IgD-negative memory B cell (primary cell): ENCODE results near the gene OR51L1. TPM values are rescaled to one million over a fixed set of nuclear protein-coding genes. Genes with fewer than 3 reads are reported as not detected.
"Not testable (repeated sequence)": the region's sequence is repeated elsewhere in the genome, so short reads cannot be mapped to it uniquely, and the experiment has no call there.

ENCODE experiments used
- H3K27ac Mint-ChIP-seq, 3 donors: one replicate each; pipeline ENCODE4 v1.8.0; 2020 to 2022; ENCODE audit warnings: mild to moderate bottlenecking in 3 of 3, mixed read lengths in 3 of 3, moderate library complexity in 1 of 3
- H3K27me3 Mint-ChIP-seq: one replicate; pipeline ENCODE4 v1.8.0; 2021; ENCODE audit warnings: mixed read lengths
- H3K36me3 Mint-ChIP-seq: one replicate; pipeline ENCODE4 v1.8.0; 2020; ENCODE audit warnings: mild to moderate bottlenecking, mixed read lengths
- H3K4me1 Mint-ChIP-seq, 3 donors: one replicate each; pipeline ENCODE4 v1.8.0; 2020 to 2022; ENCODE audit warnings: mixed read lengths in 3 of 3, mild to moderate bottlenecking in 1 of 3
- H3K4me3 Mint-ChIP-seq, 4 donors: one replicate each; pipeline ENCODE4 v1.8.0; 2020 to 2022; ENCODE audit warnings: mild to moderate bottlenecking in 4 of 4, mixed read lengths in 4 of 4, moderate library complexity in 3 of 4
- H3K9me3 Mint-ChIP-seq, 3 donors: one replicate each; pipeline ENCODE4 v1.8.0; 2020 to 2021; ENCODE audit warnings: mixed read lengths in 3 of 3, mild to moderate bottlenecking in 1 of 3
- polyA plus RNA-seq: library from polyadenylated mRNA; unstranded; fragments of 300-500 nt; fragmentation: Illumina TruSeq; gene quantifications from one replicate; pipeline ENCODE4 v1.2.3, GENCODE V29; 2021

Gene OR51L1, protein sequence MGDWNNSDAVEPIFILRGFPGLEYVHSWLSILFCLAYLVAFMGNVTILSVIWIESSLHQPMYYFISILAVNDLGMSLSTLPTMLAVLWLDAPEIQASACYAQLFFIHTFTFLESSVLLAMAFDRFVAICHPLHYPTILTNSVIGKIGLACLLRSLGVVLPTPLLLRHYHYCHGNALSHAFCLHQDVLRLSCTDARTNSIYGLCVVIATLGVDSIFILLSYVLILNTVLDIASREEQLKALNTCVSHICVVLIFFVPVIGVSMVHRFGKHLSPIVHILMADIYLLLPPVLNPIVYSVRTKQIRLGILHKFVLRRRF
- not detected for polyA plus RNA-seq

DNA sequence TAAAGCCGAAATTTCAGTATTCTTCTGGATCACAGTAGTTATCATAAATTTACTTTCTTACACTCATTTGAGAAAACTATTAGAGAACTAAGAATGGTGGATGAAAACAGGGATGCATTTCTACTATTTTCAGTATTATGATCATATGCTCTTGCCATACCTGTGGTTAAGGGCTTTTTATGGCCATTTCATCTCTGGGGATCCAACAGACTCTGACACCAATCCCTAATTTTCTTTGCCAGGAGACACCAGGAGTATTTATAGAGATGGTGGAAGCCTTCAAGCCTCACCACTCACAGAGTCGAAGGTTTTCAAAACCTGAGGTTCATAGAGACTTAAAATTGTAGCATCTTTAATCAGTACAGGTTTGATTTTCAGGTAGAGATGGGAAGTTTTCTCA lies at the start of gene OR51L1:
TSS of gene OR51L1 (plus strand) at position 301 of the 400 bp plus-strand sequence. CDS start 4,132 bp downstream, outside the sequence.
- no peak within 1 kb of the TSS for H3K4me3 Mint-ChIP-seq
- H3K4me1 Mint-ChIP-seq, result no peaks in the 10 kb centered on the region
- H3K27ac Mint-ChIP-seq, result no peak within 1 kb of the TSS
- no peaks in the 10 kb centered on the region for H3K36me3 Mint-ChIP-seq
- peaks cover 2% of the 10 kb centered on the region for H3K27me3 Mint-ChIP-seq
- H3K9me3 Mint-ChIP-seq, result no peaks in the 10 kb centered on the region

DNA sequence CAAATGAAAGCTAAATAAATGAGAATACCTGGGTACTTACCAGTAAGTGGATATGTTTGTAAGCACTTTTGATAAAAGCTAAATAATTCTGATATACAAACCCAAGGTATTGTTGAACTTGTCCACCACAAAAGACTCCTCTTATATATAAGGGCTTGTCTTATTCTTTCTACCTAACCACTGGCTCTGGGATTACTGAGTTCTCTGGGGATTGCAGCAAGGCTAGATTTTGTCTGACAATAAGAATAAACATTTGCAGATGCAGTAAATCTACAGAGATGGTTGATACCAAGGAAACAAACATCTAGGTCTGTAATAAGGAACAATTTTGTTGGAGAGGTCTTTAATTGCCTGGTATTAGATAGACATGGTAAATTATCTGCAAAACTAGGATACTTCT lies 47.1 kb upstream of the OR51L1 start, which contains the start of gene OR51A4:
TSS of gene OR51A4 (minus strand) at position 101 of the 400 bp plus-strand sequence. CDS start 505 bp downstream, outside the sequence.
- Mint-ChIP-seq H3K9me3 (peaks cover 0 to 1% (median 0%) of the 10 kb centered on the region in 3 donors), H3K4me1 (no peaks in the 10 kb centered on the region), H3K4me3 (no peak within 1 kb of the TSS), H3K27me3 (no peaks in the 10 kb centered on the region), H3K27ac (no peak within 1 kb of the TSS), H3K36me3 (no peaks in the 10 kb centered on the region)

DNA sequence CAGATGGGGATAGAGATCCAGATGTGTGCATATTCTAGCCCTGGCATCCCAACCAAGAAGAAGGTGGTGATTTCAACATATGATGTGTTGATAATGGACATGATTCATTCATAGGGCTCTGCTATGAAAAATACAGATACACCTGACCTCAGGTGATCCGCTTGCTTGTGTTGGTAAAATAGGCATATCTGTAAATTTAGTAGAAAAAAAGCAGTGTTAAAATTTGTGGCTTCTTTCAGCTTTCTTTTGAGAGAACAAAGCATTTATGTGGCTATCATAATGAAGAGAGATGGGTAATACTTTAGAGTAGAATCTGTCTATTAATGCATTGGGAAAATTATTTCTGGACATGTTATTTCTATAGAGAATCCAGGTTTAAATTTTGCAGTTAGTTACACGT lies 39.0 kb upstream of the OR51L1 start, which contains the start of gene OR51A2:
TSS of gene OR51A2 (minus strand) at position 101 of the 400 bp plus-strand sequence. CDS start at position 101, 0 bp downstream.
- not testable (repeated sequence) for H3K36me3 Mint-ChIP-seq, H3K27me3 Mint-ChIP-seq, H3K27ac Mint-ChIP-seq, H3K4me1 Mint-ChIP-seq, H3K9me3 Mint-ChIP-seq, H3K4me3 Mint-ChIP-seq

DNA sequence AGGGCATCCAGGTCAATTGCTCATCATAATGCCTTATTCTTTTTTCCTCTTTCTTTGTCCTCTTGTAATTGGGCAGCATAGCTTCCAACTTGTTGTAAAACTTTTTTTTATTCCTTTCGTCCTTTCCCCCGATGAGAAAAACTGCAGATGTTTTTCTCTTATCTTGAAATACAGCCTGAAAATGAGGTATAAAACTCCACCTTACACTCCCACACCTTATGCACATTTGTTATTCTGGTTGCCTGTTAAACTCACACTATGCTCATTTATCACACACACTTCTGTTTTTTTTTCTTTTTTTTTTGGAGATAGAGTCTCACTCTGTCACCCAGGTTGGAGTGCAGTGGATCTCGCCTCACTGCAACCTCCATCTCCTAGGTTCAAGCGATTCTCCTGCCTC lies 37.3 kb upstream of the OR51L1 start:
- no peaks in the 10 kb centered on the region for H3K36me3 Mint-ChIP-seq
- H3K9me3 Mint-ChIP-seq, result peaks cover 0 to 1% (median 0%) of the 10 kb centered on the region in 3 donors
- no peaks in the 10 kb centered on the region for H3K4me1 Mint-ChIP-seq
- no peaks in the 10 kb centered on the region for H3K27me3 Mint-ChIP-seq
- H3K4me3 Mint-ChIP-seq, result no peak overlapping the region
- no peak overlapping the region for H3K27ac Mint-ChIP-seq

DNA sequence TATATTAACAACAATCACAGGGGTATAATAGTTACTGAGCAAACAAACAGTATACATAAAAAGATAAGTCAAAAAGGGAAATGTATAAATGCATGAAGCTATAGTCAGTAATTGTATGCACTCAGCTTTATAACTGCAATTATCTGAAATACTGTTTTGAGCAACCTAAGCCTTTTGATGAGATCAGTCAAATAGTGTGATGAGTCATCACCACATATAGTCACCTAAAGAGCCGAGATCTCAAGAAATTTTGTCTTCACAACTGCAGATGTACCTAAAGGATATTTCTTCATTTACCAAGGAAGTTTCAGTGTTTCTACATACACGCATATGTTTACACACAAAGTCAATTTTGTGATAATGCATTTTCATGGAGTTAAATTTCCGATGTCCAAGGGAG lies 33.8 kb upstream of the OR51L1 start:
- H3K27ac Mint-ChIP-seq, result no peak overlapping the region
- H3K4me1 Mint-ChIP-seq, result no peaks in the 10 kb centered on the region
- no peak overlapping the region for H3K4me3 Mint-ChIP-seq
- H3K36me3 Mint-ChIP-seq, result no peaks in the 10 kb centered on the region
- no peaks in the 10 kb centered on the region for H3K27me3 Mint-ChIP-seq
- H3K9me3 Mint-ChIP-seq, result peaks cover 0 to 5% (median 2%) of the 10 kb centered on the region in 3 donors

DNA sequence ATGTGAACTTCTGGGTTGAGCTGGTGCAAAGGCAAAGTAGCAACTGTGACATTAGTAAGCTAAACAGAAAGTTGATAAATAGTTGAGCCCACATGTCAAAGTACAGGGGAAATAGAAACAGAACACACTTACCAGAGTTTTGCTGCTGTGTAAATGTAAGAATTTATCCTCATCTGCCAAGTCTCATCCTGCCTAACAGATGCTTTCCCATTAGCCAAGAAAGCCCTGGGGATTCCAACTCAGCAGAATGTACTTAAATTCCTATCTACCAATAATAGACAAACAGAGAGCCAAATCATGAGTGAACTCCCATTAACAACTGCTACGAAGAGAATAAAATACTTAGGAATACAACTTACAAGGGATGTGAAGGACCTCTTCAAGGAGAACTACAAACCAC lies 31.8 kb upstream of the OR51L1 start:
- Mint-ChIP-seq H3K27ac (no peak overlapping the region), H3K9me3 (peaks cover 0 to 5% (median 2%) of the 10 kb centered on the region in 3 donors), H3K4me1 (no peaks in the 10 kb centered on the region)

DNA sequence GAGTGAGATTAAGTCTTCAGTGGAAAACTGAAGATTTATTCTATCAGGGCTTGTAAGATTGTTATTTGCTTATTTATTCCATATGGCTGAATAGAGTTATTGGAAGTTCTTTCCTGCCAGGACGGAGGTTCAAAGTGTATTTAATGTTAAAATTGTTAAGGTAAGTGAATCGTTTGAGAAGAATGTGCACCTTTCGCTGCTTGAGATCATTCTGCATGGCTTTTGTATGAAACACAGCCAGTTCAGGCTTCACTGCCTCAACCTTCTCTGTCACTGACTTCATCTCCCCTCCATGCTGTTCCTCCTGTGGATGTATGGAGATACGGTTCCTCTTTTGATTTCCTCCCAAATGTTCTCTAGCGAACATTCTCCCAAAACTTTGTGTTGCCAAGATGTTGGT lies 19.2 kb upstream of the OR51L1 start:
- H3K4me1 Mint-ChIP-seq, result no peaks in the 10 kb centered on the region
- H3K9me3 Mint-ChIP-seq, result peaks cover 0 to 4% (median 3%) of the 10 kb centered on the region in 3 donors
- no peaks in the 10 kb centered on the region for H3K27me3 Mint-ChIP-seq
- no peak overlapping the region for H3K4me3 Mint-ChIP-seq
- H3K36me3 Mint-ChIP-seq, result no peaks in the 10 kb centered on the region
- no peak overlapping the region for H3K27ac Mint-ChIP-seq

More for the DNA sequence above, 31.8 kb upstream of the OR51L1 start:
- no peak overlapping the region for H3K4me3 Mint-ChIP-seq
- H3K36me3 Mint-ChIP-seq, result no peaks in the 10 kb centered on the region
- H3K27me3 Mint-ChIP-seq, result no peaks in the 10 kb centered on the region

DNA sequence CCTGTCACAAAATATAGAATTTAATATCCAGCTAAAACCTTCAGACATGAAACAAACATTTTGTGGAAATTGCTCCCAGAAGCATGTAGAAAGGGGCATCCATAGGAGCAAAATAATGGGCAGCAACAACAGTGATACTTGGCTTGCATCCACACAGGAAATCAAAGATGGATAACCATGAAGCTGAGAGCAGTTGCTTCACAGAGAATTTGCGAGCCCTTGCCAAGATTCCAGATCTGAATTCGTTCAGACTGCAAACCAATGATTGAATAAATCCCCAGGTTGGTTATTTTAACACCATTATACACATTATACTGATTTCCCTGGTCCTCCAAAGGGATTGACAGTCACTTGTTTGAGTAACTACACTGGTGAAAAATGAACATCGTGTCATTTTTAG lies 15.6 kb upstream of the OR51L1 start:
- no peaks in the 10 kb centered on the region for H3K36me3 Mint-ChIP-seq
- no peak overlapping the region for H3K27ac Mint-ChIP-seq
- H3K27me3 Mint-ChIP-seq, result no peaks in the 10 kb centered on the region
- peaks cover 0 to 4% (median 3%) of the 10 kb centered on the region in 3 donors for H3K9me3 Mint-ChIP-seq
- H3K4me3 Mint-ChIP-seq, result no peak overlapping the region
- H3K4me1 Mint-ChIP-seq, result no peaks in the 10 kb centered on the region

DNA sequence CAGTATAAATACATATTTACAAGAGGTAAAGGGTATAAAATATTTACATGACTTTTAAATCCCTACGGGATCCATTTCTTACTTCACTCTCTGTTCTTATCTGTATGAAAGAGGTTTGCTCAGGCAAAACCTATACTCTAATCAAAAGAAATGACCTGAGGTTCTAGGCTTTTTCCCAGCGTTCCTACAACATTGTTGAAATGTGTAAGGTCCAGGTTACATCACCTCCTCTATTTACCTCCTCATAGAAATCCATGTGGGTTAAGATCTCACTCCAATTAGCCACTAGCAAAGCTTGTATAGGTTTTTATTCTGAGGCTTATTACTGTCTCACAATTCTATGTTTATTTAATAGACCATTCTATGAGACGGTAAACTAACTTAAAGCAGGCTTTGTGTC lies 12.0 kb upstream of the OR51L1 start:
- no peaks in the 10 kb centered on the region for H3K4me1 Mint-ChIP-seq
- H3K27ac Mint-ChIP-seq, result no peak overlapping the region
- no peak overlapping the region for H3K4me3 Mint-ChIP-seq
- H3K9me3 Mint-ChIP-seq, result peaks cover 0 to 5% (median 4%) of the 10 kb centered on the region in 3 donors
- no peaks in the 10 kb centered on the region for H3K27me3 Mint-ChIP-seq
- H3K36me3 Mint-ChIP-seq, result no peaks in the 10 kb centered on the region

DNA sequence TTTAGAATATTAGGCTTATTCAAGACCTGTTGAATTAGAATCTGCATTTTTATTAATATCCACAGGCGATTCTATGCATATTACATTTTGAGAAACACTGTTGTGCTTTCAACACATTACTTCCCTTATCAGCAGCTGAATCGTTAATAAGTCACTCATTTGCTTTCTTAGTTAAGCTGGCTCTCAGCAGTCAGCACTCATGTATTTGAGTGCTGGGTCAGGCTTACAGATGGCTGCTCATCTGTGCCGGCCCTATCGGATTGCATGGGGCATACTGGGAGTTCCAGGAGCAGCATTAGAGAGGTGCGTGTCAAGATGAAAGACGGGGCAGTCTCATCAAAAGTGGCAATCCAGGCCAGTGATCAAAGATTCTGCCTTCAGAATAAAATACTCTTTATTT lies 10.8 kb upstream of the OR51L1 start:
- H3K27me3 Mint-ChIP-seq, result no peaks in the 10 kb centered on the region
- H3K36me3 Mint-ChIP-seq, result no peaks in the 10 kb centered on the region
- no peak overlapping the region for H3K4me3 Mint-ChIP-seq
- H3K27ac Mint-ChIP-seq, result no peak overlapping the region
- peaks cover 0 to 2% (median 0%) of the 10 kb centered on the region in 3 donors for H3K9me3 Mint-ChIP-seq
- no peaks in the 10 kb centered on the region for H3K4me1 Mint-ChIP-seq

DNA sequence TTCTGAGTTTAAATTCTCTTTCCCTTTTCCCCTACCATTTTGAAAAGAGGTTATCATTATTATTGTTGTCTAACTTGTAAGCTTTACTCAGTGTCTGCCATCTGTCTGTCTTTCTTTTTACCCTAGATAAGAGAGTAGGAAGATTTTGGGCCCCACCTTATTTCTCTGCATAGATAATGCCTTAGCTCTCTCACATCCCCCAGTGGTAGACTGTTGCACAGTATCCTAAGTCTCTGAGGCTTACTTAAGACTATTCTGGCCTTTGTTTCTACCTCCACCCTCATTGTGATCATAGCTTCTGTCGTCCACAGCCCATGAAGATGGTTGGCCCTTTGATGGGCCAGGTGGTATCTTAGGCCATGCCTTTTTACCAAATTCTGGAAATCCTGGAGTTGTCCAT lies 3.6 kb upstream of the OR51L1 start:
- no peaks in the 10 kb centered on the region for H3K9me3 Mint-ChIP-seq
- H3K4me3 Mint-ChIP-seq, result no peak overlapping the region
- no peaks in the 10 kb centered on the region for H3K4me1 Mint-ChIP-seq
- peaks cover 2% of the 10 kb centered on the region for H3K27me3 Mint-ChIP-seq
- no peak overlapping the region for H3K27ac Mint-ChIP-seq
- H3K36me3 Mint-ChIP-seq, result no peaks in the 10 kb centered on the region

DNA sequence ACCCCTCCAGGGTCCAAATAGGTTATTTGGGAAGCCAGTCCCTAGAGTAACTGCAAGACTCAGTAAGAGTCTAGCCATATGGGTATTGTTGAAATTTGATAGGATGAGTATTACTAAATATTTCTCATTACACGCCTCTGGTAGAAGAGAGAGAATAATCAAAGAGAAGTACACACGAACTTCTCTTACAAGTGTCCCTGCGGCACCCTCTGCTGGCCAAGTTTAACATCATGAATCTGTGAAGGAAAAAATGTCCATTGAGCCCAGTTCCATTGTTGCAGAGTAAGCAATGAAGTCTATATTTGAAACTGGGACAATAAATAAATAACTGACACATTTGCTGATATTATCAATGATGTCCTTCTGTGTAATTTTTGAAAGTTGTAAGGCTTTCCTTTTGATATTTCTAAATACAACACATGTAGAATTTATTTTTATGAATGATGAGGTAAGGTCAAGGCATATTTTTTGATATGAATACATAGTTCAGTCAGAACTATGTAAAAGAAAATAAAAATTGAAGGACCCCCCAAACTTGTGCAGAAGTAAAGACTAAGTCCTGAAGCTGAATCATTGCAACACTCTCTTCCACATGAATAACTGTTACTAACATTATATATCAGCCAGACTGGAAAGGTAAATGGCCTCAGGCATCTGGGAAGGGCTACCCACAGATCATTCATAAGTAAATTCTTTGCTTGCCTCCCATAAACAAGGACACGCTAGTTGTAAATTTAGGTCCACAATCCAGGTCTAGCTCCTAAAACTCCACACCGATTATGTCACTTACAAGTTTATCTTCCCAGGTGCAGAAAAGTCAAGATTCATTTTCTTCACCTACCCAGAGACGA lies 10.0 kb downstream of the OR51L1 start:
- Mint-ChIP-seq H3K4me3 (no peak overlapping the region), H3K27ac (no peak overlapping the region), H3K27me3 (no peaks in the 10 kb centered on the region), H3K9me3 (peaks cover 0 to 1% (median 0%) of the 10 kb centered on the region in 3 donors), H3K36me3 (no peaks in the 10 kb centered on the region), H3K4me1 (no peaks in the 10 kb centered on the region)

DNA sequence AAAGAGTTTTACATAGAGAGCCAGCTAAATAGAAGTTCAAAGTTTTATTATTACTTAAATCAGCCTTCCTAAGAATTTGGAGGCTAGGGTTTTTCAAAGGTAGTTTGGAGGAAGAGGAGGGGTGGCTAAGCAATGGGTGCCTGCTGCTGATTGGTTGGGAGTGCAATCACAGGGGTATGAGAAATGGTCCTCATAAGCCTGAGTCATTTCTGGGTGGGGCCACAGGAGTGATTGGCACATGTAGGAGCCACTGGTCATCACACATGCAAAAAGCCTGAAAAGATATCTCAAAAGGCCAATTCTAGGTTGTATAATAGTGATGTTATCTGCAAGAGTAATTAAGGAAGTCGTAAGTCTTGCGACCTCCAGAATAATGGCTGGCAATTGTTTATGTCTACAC lies 12.9 kb downstream of the OR51L1 start:
- Mint-ChIP-seq H3K27ac (no peak overlapping the region), H3K36me3 (peaks cover 3% of the 10 kb centered on the region), H3K9me3 (peaks cover 0 to 1% (median 0%) of the 10 kb centered on the region in 3 donors), H3K4me3 (no peak overlapping the region), H3K4me1 (no peaks in the 10 kb centered on the region), H3K27me3 (no peaks in the 10 kb centered on the region)

DNA sequence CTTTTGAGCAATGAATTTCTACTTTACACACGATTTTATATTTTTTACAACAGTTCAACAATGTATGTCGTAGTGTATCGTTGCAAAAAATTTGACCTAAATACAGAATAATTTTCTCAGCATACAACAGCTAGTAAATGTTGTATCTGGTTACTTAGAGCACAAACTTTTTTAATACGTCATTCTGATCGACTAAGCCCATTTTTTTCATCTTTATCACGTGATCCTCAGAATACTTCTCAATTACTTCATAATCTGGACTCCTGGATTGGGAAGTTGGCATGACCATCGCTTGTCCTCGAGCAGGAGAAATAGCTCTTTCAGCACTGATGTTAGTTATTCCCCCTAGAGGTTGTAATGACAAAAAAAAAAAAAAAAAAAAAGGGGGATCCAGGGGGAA lies 16.6 kb downstream of the OR51L1 start:
- Mint-ChIP-seq H3K36me3 (peaks cover 3% of the 10 kb centered on the region), H3K4me3 (no peak overlapping the region), H3K9me3 (no peaks in the 10 kb centered on the region), H3K4me1 (no peaks in the 10 kb centered on the region), H3K27me3 (no peaks in the 10 kb centered on the region), H3K27ac (no peak overlapping the region)

DNA sequence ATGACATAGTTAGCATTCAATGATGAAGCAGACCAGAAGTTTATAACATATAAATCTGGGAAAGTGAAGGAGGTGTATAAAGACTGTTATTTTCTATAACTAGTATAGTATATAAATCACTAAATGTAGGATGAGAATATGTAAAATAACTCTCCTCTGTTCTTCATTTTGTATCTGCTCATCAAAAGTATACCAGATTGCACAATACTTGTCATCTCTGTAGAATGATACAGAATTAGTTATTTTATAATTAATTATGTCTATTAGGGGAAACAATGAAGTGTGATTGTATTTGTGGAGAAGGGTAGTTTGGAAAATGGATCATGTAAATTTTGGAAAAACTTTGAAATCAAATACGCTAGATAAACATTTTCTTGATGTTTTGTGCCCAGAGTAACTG lies 18.4 kb downstream of the OR51L1 start:
- H3K9me3 Mint-ChIP-seq, result no peaks in the 10 kb centered on the region
- H3K27me3 Mint-ChIP-seq, result no peaks in the 10 kb centered on the region
- no peaks in the 10 kb centered on the region for H3K4me1 Mint-ChIP-seq
- no peak overlapping the region for H3K4me3 Mint-ChIP-seq
- H3K36me3 Mint-ChIP-seq, result peaks cover 3% of the 10 kb centered on the region
- H3K27ac Mint-ChIP-seq, result no peak overlapping the region
